Aorta (tissue), 4 donors: Measurements from ENCODE around the gene ZNF285. TPM values are rescaled to one million over a fixed set of nuclear protein-coding genes. Genes with fewer than 3 reads are reported as not detected.

ENCODE experiments used
- polyA plus RNA-seq, 2 donors: library from polyadenylated mRNA; stranded (reverse); fragments of 200-250 nt; gene quantifications; one replicate each; pipeline ENCODE4 v1.2.3, GENCODE V29; 2013
- total RNA-seq, 2 donors: library from RNA; stranded (reverse); fragmentation: NEBNext Ultra II Directional; extraction: Animal tissue kit (Norgen Biotek cat#: 25700); gene quantifications; one replicate each; pipeline ENCODE4 v1.2.1, GENCODE V29; 2021
- donor health status: healthy with polysubstance abuse.
- donor health status: Bipolar disorder and iron deficiency.
- donor health status: DM: no; HTN: no; CAD: no.
- donor health status: DM: yes; HTN: yes; CAD: no.

The ZNF285 gene
- total and polyA plus RNA-seq, 4 donors: 0.25 to 3.1 (median 1.2) TPM

Other genes with a start within 250 kb of the ZNF285 start
- 10 to 100 TPM; 15.8 to 23.6 TPM for gene ZNF226, start 236.5 kb downstream of the ZNF285 start, total RNA-seq
- 10 to 100 TPM in 1 of 2 donors, 1 to 10 TPM in 1; 9.5 to 28.2 TPM for gene ZNF226, start 236.5 kb downstream of the ZNF285 start, polyA plus RNA-seq
- 10 to 100 TPM; 17.9 to 27.5 TPM for gene ZNF227, start 189.1 kb downstream of the ZNF285 start, total RNA-seq
- 1 to 10 TPM; 5.0 to 6.6 TPM for gene ZNF227, start 189.1 kb downstream of the ZNF285 start, polyA plus RNA-seq
- under 1 TPM; 0.19 to 0.36 TPM for gene ZNF233, start 141.7 kb downstream of the ZNF285 start, total RNA-seq
- under 1 TPM; 0.67 to 0.75 TPM for gene ZNF233, start 141.7 kb downstream of the ZNF285 start, polyA plus RNA-seq
- 10 to 100 TPM in 1 of 2 donors, 1 to 10 TPM in 1; 6.2 to 11.0 TPM for gene ZNF235, start 96.6 kb downstream of the ZNF285 start, total RNA-seq
- 1 to 10 TPM; 2.3 to 3.1 TPM for gene ZNF235, start 96.6 kb downstream of the ZNF285 start, polyA plus RNA-seq
- gene ZNF112, start 44.9 kb downstream of the ZNF285 start, total RNA-seq: 1 to 10 TPM; 4.9 to 8.0 TPM
- 1 to 10 TPM; 1.9 to 2.9 TPM for gene ZNF112, start 44.9 kb downstream of the ZNF285 start, polyA plus RNA-seq
- 1 to 10 TPM; 5.4 to 7.4 TPM for gene ZNF229, start 46.9 kb upstream of the ZNF285 start, total RNA-seq
- gene ZNF229, start 46.9 kb upstream of the ZNF285 start, polyA plus RNA-seq: 1 to 10 TPM in 1 of 2 donors, under 1 TPM in 1; 0.75 to 1.6 TPM
- 1 to 10 TPM; 4.2 to 7.7 TPM for gene ZNF180, start 98.9 kb upstream of the ZNF285 start, total RNA-seq
- gene ZNF180, start 98.9 kb upstream of the ZNF285 start, polyA plus RNA-seq: 1 to 10 TPM; 2.6 to 3.3 TPM
- not detected for gene CEACAM20, start 128.1 kb upstream of the ZNF285 start, total RNA-seq
- gene CEACAM20, start 128.1 kb upstream of the ZNF285 start, polyA plus RNA-seq: under 1 TPM in 1 of 2 donors, not detected in 1; 0.63 TPM
- gene IGSF23, start 212.0 kb upstream of the ZNF285 start, total RNA-seq: not detected
- gene IGSF23, start 212.0 kb upstream of the ZNF285 start, polyA plus RNA-seq: 1 to 10 TPM in 1 of 2 donors, under 1 TPM in 1; 0.18 to 8.4 TPM
- gene PVR, start 242.3 kb upstream of the ZNF285 start, total RNA-seq: 10 to 100 TPM; 31.3 to 44.2 TPM
- gene PVR, start 242.3 kb upstream of the ZNF285 start, polyA plus RNA-seq: 10 to 100 TPM in 1 of 2 donors, 1 to 10 TPM in 1; 7.4 to 24.6 TPM